ENCODE measurements around the gene FAM181A. TPM values are rescaled to one million over a fixed set of nuclear protein-coding genes. Genes with fewer than 3 reads are reported as not detected.

FAM181A gene
- total RNA-seq, 1 donor from 2014 or later: not detected

GRCh38 chr14:93898081-93898611 is 29.0 kb upstream of the FAM181A start:
- no peak overlapping the region for H3K9ac ChIP-seq (ENCODE audit: low read length)
- DNase-seq (ENCODE audit: low read depth): no peak
- no peak for FAIRE-seq
- H3K27ac Mint-ChIP-seq (ENCODE audit: unreplicated experiment): no peak overlapping the region
- H3K4me3 Mint-ChIP-seq (ENCODE audit: unreplicated experiment): no peak overlapping the region
- H3K27me3 ChIP-seq (ENCODE audit: insufficient read depth, low read length): peaks cover 2% of the 10 kb centered on the region
- H3K36me3 Mint-ChIP-seq (ENCODE audit: low read depth, unreplicated experiment): no peaks in the 10 kb centered on the region
- no peaks in the 10 kb centered on the region for H4K20me1 ChIP-seq (ENCODE audit: insufficient read depth, low read length)
- H3K9me3 ChIP-seq (ENCODE audit: insufficient read depth, low read depth, low read length): no peaks in the 10 kb centered on the region
- H3K4me2 ChIP-seq (ENCODE audit: low read length): no peak overlapping the region
- TF ChIP-seq CTCF (IDR thresholded peaks at IDR 0.05; ENCODE audit: insufficient read depth, low read depth, low read length): no peak
- TF ChIP-seq EZH2 (IDR thresholded peaks at IDR 0.05; ENCODE audit: insufficient read depth, low read length): no peak
- no peaks in the 10 kb centered on the region for H3K36me3 ChIP-seq (ENCODE audit: insufficient read depth, low read length)
- H3K9me3 Mint-ChIP-seq (ENCODE audit: unreplicated experiment): peaks cover 3% of the 10 kb centered on the region
- no peak overlapping the region for H3K27ac ChIP-seq (ENCODE audit: low read depth, low read length)
- H3K27me3 Mint-ChIP-seq (ENCODE audit: low read depth, unreplicated experiment): peaks cover 16% of the 10 kb centered on the region
- no peaks in the 10 kb centered on the region for H3K4me1 Mint-ChIP-seq (ENCODE audit: low read depth, unreplicated experiment)
- H3K79me2 ChIP-seq (ENCODE audit: insufficient read depth, low read length): no peaks in the 10 kb centered on the region
- no peaks in the 10 kb centered on the region for H3K4me1 ChIP-seq (ENCODE audit: insufficient read depth, low read length)
- no peak overlapping the region for H3K4me3 ChIP-seq (ENCODE audit: insufficient read depth, low read depth, low read length)
- no peak overlapping the region for H2AFZ ChIP-seq (ENCODE audit: low read depth, low read length)

GRCh38 chr14:93898731-93899130 is 28.4 kb upstream of the FAM181A start:
- no peak for FAIRE-seq
- no peak for TF ChIP-seq CTCF (IDR thresholded peaks at IDR 0.05; ENCODE audit: insufficient read depth, low read depth, low read length)
- TF ChIP-seq EZH2 (IDR thresholded peaks at IDR 0.05; ENCODE audit: insufficient read depth, low read length): no peak

GRCh38 chr14:93901813-93902212 is 25.3 kb upstream of the FAM181A start:
- Mint-ChIP-seq H3K9me3 (ENCODE audit: unreplicated experiment) (peaks cover 3% of the 10 kb centered on the region), H3K27ac (ENCODE audit: unreplicated experiment) (no peak overlapping the region), H3K4me3 (ENCODE audit: unreplicated experiment) (no peak overlapping the region), H3K36me3 (ENCODE audit: low read depth, unreplicated experiment) (no peaks in the 10 kb centered on the region), H3K4me1 (ENCODE audit: low read depth, unreplicated experiment) (peaks cover 8% of the 10 kb centered on the region), H3K27me3 (ENCODE audit: low read depth, unreplicated experiment) (peaks cover 15% of the 10 kb centered on the region)
- no peak overlapping the region for H2AFZ ChIP-seq (ENCODE audit: low read depth, low read length)
- H3K27ac ChIP-seq (ENCODE audit: low read depth, low read length): no peak overlapping the region
- H4K20me1 ChIP-seq (ENCODE audit: insufficient read depth, low read length): no peaks in the 10 kb centered on the region
- no peaks in the 10 kb centered on the region for H3K36me3 ChIP-seq (ENCODE audit: insufficient read depth, low read length)
- no peak for TF ChIP-seq EZH2 (IDR thresholded peaks at IDR 0.05; ENCODE audit: insufficient read depth, low read length)
- TF ChIP-seq CTCF (IDR thresholded peaks at IDR 0.05; ENCODE audit: insufficient read depth, low read depth, low read length): no peak
- H3K4me1 ChIP-seq (ENCODE audit: insufficient read depth, low read length): no peaks in the 10 kb centered on the region
- FAIRE-seq (no peak), DNase-seq (ENCODE audit: low read depth) (no peak)
- no peak overlapping the region for H3K4me3 ChIP-seq (ENCODE audit: insufficient read depth, low read depth, low read length)
- H3K79me2 ChIP-seq (ENCODE audit: insufficient read depth, low read length): no peaks in the 10 kb centered on the region
- no peak overlapping the region for H3K4me2 ChIP-seq (ENCODE audit: low read length)
- H3K9me3 ChIP-seq (ENCODE audit: insufficient read depth, low read depth, low read length): no peaks in the 10 kb centered on the region
- H3K9ac ChIP-seq (ENCODE audit: low read length): no peak overlapping the region
- peaks cover 2% of the 10 kb centered on the region for H3K27me3 ChIP-seq (ENCODE audit: insufficient read depth, low read length)

More at GRCh38 chr14:93898731-93899130, 28.4 kb upstream of the FAM181A start:
- Mint-ChIP-seq H3K4me3 (ENCODE audit: unreplicated experiment) (no peak overlapping the region), H3K9me3 (ENCODE audit: unreplicated experiment) (peaks cover 3% of the 10 kb centered on the region), H3K27me3 (ENCODE audit: low read depth, unreplicated experiment) (peaks cover 18% of the 10 kb centered on the region), H3K27ac (ENCODE audit: unreplicated experiment) (no peak overlapping the region), H3K36me3 (ENCODE audit: low read depth, unreplicated experiment) (no peaks in the 10 kb centered on the region), H3K4me1 (ENCODE audit: low read depth, unreplicated experiment) (no peaks in the 10 kb centered on the region)
- H2AFZ ChIP-seq (ENCODE audit: low read depth, low read length): no peak overlapping the region
- H3K4me1 ChIP-seq (ENCODE audit: insufficient read depth, low read length): no peaks in the 10 kb centered on the region
- no peaks in the 10 kb centered on the region for H3K36me3 ChIP-seq (ENCODE audit: insufficient read depth, low read length)
- H4K20me1 ChIP-seq (ENCODE audit: insufficient read depth, low read length): no peaks in the 10 kb centered on the region
- peaks cover 2% of the 10 kb centered on the region for H3K27me3 ChIP-seq (ENCODE audit: insufficient read depth, low read length)
- H3K9ac ChIP-seq (ENCODE audit: low read length): no peak overlapping the region
- no peaks in the 10 kb centered on the region for H3K79me2 ChIP-seq (ENCODE audit: insufficient read depth, low read length)
- no peak overlapping the region for H3K4me2 ChIP-seq (ENCODE audit: low read length)
- no peak overlapping the region for H3K27ac ChIP-seq (ENCODE audit: low read depth, low read length)
- DNase-seq (ENCODE audit: low read depth): no peak
- H3K9me3 ChIP-seq (ENCODE audit: insufficient read depth, low read depth, low read length): no peaks in the 10 kb centered on the region
- no peak overlapping the region for H3K4me3 ChIP-seq (ENCODE audit: insufficient read depth, low read depth, low read length)

Data from astrocyte (in vitro differentiated cells and primary cell).